ENCODE data around the gene TSPAN9. TPM values are rescaled to one million over a fixed set of nuclear protein-coding genes. Genes with fewer than 3 reads are reported as not detected.

The TSPAN9 gene
- total RNA-seq, 2 donors from 2014 or later = 39.5 to 50.2 TPM

GRCh38 chr12:3128498-3129293, 51.5 kb downstream of the TSPAN9 start:
- peaks cover 18 to 46% of the 10 kb centered on the region in 2 donors for H3K4me1 ChIP-seq (ENCODE audit: control insufficient read depth in 1 of 2, low read depth in 2 of 2)
- no peak overlapping the region for H3K4me3 ChIP-seq
- no peak for TF ChIP-seq CTCF (IDR thresholded peaks at IDR 0.05)
- H3K27me3 ChIP-seq (replicated peaks; ENCODE audit: insufficient read depth) = no peaks in the 10 kb centered on the region
- peaks cover 7% of the 10 kb centered on the region for H3K9me3 ChIP-seq
- no peak for DNase-seq (ENCODE audit: low spot score)
- no peak for ATAC-seq (ENCODE audit: insufficient number of reproducible peaks, low FRiP score, low read depth)
- H3K27ac ChIP-seq = no peak overlapping the region
- no peaks in the 10 kb centered on the region for H3K36me3 ChIP-seq

GRCh38 chr12:3129301-3130056, 52.3 kb downstream of the TSPAN9 start:
- peak overlapping the region; percentile 52 for H3K4me3 ChIP-seq
- peaks cover 18 to 43% of the 10 kb centered on the region in 2 donors for H3K4me1 ChIP-seq (ENCODE audit: control insufficient read depth in 1 of 2, low read depth in 2 of 2)
- peak overlapping the region in 1 of 2 donors; percentile 67 for H3K27ac ChIP-seq
- TF ChIP-seq CTCF (IDR thresholded peaks at IDR 0.05) = no peak
- ATAC-seq (ENCODE audit: insufficient number of reproducible peaks, low FRiP score, low read depth) = no peak
- H3K27me3 ChIP-seq (replicated peaks; ENCODE audit: insufficient read depth) = no peaks in the 10 kb centered on the region
- DNase-seq (ENCODE audit: low spot score) = no peak
- peaks cover 7% of the 10 kb centered on the region for H3K9me3 ChIP-seq
- H3K36me3 ChIP-seq = no peaks in the 10 kb centered on the region

GRCh38 chr12:3130057-3130830, 53.1 kb downstream of the TSPAN9 start:
- no peak for TF ChIP-seq CTCF (IDR thresholded peaks at IDR 0.05)
- DNase-seq (ENCODE audit: low spot score) (no peak), ATAC-seq (ENCODE audit: insufficient number of reproducible peaks, low FRiP score, low read depth) (no peak)

GRCh38 chr12:3131129-3131528, 54.0 kb downstream of the TSPAN9 start:
- no peak overlapping the region for H3K4me3 ChIP-seq

More at GRCh38 chr12:3130057-3130830, 53.1 kb downstream of the TSPAN9 start:
- H3K4me3 ChIP-seq = peak overlapping the region; percentile 52
- H3K9me3 ChIP-seq = no peaks in the 10 kb centered on the region
- H3K27ac ChIP-seq = peak overlapping the region; percentile 24 to 67
- no peaks in the 10 kb centered on the region for H3K36me3 ChIP-seq
- no peaks in the 10 kb centered on the region for H3K27me3 ChIP-seq (replicated peaks; ENCODE audit: insufficient read depth)
- peaks cover 18 to 43% of the 10 kb centered on the region in 2 donors for H3K4me1 ChIP-seq (ENCODE audit: control insufficient read depth in 1 of 2, low read depth in 2 of 2)

More at GRCh38 chr12:3131129-3131528, 54.0 kb downstream of the TSPAN9 start:
- Histone ChIP-seq H3K9me3 (no peaks in the 10 kb centered on the region), H3K4me1 (ENCODE audit: control insufficient read depth in 1 of 2, low read depth in 2 of 2) (peaks cover 18 to 43% of the 10 kb centered on the region in 2 donors), H3K27me3 (replicated peaks; ENCODE audit: insufficient read depth) (no peaks in the 10 kb centered on the region), H3K36me3 (no peaks in the 10 kb centered on the region), H3K27ac (no peak overlapping the region)
- ATAC-seq (ENCODE audit: insufficient number of reproducible peaks, low FRiP score, low read depth) = no peak
- TF ChIP-seq CTCF (IDR thresholded peaks at IDR 0.05) = no peak
- DNase-seq (ENCODE audit: low spot score) = no peak

All from thoracic aorta (tissue), 2 donors.